ENCODE measurements around the gene MAN1C1.

GRCh38 chr1:25568834-25569596 is 47.6 kb upstream of the MAN1C1 start:
- TF ChIP-seq, protein P1, sequence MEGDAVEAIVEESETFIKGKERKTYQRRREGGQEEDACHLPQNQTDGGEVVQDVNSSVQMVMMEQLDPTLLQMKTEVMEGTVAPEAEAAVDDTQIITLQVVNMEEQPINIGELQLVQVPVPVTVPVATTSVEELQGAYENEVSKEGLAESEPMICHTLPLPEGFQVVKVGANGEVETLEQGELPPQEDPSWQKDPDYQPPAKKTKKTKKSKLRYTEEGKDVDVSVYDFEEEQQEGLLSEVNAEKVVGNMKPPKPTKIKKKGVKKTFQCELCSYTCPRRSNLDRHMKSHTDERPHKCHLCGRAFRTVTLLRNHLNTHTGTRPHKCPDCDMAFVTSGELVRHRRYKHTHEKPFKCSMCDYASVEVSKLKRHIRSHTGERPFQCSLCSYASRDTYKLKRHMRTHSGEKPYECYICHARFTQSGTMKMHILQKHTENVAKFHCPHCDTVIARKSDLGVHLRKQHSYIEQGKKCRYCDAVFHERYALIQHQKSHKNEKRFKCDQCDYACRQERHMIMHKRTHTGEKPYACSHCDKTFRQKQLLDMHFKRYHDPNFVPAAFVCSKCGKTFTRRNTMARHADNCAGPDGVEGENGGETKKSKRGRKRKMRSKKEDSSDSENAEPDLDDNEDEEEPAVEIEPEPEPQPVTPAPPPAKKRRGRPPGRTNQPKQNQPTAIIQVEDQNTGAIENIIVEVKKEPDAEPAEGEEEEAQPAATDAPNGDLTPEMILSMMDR (IDR thresholded peaks at IDR 0.05): no peak
- TF ChIP-seq TAF1 (IDR thresholded peaks at IDR 0.05; ENCODE audit: borderline replicate concordance, low read depth, low read length) (no peak), CHD2 (IDR thresholded peaks at IDR 0.05; ENCODE audit: low read length, partially characterized antibody) (no peak), FOXM1 (IDR thresholded peaks at IDR 0.05; ENCODE audit: low read depth) (no peak), POLR2AphosphoS5 (IDR thresholded peaks at IDR 0.05; ENCODE audit: low read depth, low read length) (no peak), SIN3A (IDR thresholded peaks at IDR 0.05; ENCODE audit: borderline replicate concordance, low read depth, low read length) (no peak), PBX3 (IDR thresholded peaks at IDR 0.05) (no peak)
- TF ChIP-seq, protein P2, sequence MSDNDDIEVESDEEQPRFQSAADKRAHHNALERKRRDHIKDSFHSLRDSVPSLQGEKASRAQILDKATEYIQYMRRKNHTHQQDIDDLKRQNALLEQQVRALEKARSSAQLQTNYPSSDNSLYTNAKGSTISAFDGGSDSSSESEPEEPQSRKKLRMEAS (IDR thresholded peaks at IDR 0.05; ENCODE audit: low read depth): no peak
